LoVo (cell line): ENCODE results near the gene MTO1.
"Not testable (repeated sequence)": the region's sequence is repeated elsewhere in the genome, so short reads cannot be mapped to it uniquely, and the experiment has no call there.

ENCODE experiments used
- DNase-seq: peaks from one replicate; pipeline ENCODE4 v3.0.0-alpha.2; 2016; ENCODE audit warnings: low spot score

Gene MTO1

DNA sequence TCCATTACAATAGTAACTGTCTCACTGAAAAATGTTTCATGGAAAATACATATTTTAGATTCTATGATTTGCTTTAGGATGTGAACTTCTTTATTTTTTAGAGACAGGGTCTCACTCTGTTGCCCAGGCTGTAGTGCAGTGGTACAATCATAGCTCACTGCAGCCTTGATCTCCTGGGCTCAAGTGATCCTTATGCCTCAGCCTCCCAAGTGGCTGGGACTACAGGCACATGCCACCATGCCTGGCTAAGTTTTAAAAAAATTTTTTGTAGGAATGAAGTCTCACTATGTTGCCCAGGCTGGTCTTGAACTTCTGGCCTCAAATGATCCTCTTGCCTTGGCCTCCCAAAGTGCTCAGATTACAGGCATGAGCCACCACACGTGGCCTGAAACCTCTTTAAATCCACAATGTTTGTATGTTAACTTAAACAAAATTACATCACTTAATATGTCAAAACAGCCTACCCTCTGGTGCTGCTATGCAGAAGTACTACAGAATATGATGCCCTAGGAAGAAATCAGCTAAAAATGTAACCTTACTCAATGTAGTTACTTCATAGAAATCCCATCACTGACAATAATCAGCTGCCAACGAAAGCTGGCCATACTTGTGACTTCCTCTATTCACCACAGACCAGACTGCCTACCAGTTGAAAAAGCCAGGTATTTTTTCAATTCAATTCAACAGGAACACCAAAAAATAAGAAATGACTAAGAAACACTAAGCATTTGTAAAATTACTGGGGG, 41.7 kb downstream of the MTO1 start:
- DNase-seq: no peak

DNA sequence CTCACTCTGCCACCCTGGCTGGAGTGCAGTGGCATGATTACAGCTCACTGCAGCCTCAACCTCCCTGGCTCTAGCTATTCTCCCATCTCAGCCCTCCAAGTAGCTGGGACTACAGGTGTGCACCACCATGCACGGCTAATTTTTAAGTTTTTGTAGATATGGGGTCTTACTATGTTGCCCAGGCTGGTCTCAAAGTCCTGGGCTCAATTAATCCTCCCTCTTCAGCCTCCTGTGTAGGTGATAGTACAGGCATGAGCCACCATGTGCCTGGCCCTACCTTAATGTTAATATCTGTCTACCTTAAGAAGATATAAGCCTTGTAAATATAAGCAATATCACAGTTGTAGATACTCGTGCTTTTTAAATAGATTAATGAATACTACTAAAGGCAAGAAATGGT, 42.6 kb downstream of the MTO1 start:
- no peak for DNase-seq

DNA sequence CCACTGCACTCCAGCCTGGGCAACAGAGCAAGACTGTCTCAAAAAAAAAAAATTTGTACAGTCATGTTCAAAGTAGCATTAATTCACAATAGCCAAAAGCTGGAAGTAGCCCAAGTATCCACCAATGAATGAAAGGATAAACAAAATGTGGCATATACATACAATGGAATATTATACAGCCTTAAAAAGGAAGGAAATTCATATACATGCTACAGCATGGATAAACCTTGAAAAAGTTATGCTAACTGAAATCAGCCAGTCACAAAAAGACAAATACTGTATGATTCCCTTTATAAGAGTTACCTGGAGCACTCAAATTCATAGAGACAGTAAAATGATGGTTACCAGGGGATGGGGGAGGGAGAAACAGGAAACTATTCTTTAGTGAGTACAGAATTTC, 43.6 kb downstream of the MTO1 start:
- DNase-seq: no peak

DNA sequence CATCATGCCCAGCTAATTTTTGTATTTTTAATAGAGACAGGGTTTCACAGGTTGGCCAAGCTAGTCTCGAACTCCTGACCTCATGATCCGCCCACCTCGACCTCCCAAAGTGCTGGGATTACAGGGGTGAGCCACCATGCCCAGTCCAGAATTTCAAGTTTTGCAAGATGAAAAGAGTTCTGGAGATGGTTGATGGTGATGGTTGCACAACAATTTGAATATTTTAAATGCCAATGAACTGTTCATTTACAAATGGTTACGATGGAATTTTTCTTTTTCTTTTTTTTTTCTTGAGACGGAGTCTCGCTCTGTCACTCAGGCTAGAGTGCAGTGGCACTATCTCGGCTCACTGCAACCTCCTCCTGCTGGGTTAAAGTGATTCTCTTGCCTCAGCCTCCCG, 44.2 kb downstream of the MTO1 start:
- not testable (repeated sequence) for DNase-seq

DNA sequence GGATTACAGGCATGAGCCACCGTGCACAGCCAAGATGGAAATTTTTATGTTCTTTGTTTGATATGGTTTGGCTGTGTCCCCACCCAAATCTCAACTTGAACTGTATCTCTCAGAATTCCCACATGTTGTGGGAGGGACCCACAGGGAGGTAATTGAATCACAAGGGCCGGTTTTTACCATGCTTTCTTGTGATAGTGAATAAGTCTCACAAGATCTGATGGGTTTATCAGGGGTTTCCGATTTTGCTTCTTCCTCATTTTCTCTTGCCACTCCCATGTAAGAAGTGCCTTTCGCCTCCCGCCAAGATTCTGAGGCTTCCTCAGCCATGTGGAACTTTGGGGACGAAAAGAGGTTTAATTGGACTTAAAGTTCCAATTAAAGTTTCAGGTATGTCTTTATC, 44.7 kb downstream of the MTO1 start:
- DNase-seq: no peak

DNA sequence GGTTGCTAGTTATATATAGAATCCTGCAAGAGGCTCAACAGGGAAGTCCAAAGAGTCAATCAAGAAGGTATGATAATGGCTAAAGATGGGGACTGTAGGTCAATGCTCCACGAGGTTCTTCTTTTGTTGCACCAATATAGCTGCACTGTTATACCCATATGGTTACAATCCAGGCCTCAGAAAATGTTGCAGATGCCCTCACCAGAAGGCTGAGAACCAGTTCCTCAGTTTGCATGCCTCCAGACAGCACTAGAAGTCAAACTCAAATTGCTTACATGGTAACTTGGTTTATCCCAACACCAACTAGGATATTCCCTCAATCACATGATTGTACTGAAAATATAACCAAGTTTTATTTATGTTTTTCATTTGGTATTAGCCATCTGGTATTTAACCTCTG, 47.2 kb downstream of the MTO1 start:
- no peak for DNase-seq

DNA sequence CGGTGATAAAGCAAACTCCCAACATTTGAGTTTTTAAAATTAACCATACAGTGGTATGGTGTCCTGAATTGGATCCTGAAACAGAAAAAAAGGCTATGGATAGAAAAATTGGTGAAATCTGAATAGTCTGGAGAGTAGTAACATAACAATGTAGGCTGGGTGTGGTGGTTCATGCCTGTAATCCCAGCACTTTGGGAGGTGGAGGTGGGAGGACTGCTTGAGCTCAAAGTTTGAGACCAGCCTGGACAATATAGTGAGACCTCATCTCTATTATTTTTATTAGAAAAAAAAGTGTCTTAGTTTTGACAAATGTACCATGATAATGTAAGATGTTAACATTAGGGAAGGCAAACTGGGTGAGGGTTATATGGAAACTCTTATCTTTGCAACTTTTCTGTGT, 48.3 kb downstream of the MTO1 start:
- DNase-seq: no peak

DNA sequence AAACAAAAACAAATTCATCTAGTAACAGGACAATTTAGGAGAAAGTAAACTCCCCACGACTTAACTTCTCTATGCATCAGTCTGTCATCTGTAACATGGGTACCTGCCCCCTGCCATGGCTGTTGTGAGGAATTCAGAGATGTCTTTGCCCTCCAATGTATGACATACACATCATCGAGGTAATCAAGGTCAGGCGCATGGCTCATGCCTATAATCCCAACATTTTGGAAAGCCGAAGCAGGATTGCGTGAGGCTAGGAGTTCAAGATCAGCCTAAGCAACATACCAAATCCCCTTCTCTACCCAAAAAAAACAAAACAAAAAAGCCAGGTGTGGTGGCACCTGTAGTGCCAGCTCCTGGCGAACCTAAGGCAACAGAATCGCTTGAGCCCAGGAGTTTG, 50.3 kb downstream of the MTO1 start:
- DNase-seq: no peak

DNA sequence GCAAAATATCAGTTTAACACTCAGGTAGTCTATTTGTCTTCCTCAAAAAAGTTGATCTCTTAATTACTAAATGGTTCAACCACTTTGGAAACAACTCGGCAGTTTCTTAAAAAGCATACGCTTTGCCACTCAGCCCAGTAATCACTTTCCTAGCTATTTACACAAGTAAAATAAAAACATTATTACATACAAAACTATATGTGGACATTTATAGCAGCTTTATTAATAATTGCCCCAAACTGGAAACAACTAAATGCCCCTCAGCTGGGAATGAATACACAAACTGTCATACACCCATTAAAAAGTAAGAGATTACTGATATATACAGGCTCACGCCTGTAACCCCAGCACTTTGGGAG, 51.9 kb downstream of the MTO1 start:
- no peak for DNase-seq

DNA sequence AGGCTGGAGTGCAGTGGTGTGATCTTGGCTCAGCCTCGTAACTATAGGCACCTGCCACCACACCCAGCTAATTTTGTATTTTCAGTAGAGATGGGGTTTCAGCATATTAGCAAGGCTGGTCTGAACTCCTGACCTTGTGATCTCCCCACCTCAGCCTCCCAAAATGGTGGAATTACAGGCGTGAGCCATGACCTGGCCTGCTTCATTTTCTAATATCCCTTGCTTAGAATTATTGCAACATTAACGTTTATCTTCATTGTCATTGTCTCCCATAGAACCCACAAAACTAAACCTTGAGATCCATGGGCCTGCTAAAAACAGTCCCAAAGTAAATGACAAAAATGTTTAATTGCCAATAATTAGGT, 53.2 kb downstream of the MTO1 start:
- DNase-seq: no peak

DNA sequence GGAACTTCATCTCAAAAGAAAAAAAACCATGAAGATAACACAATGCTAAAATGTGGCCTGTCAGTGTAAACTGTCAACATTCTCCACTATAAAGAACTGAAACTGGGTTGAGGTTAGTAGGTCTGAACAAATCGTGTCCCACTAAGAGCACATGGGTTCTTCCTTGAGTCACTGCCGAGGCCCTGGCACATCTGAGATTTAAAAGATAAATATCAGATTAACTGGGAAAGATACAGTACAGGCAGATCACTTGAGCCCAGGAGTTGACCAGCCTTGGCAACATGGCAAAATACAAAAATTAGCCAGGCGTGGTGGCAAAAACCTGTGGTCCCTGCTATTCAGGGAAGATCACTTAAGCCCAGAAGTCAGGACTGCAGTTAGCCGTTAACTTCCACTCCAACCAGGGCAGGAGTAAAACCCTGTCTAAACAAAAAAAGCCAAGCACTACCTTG, 53.7 kb downstream of the MTO1 start:
- DNase-seq: peak; percentile 41

DNA sequence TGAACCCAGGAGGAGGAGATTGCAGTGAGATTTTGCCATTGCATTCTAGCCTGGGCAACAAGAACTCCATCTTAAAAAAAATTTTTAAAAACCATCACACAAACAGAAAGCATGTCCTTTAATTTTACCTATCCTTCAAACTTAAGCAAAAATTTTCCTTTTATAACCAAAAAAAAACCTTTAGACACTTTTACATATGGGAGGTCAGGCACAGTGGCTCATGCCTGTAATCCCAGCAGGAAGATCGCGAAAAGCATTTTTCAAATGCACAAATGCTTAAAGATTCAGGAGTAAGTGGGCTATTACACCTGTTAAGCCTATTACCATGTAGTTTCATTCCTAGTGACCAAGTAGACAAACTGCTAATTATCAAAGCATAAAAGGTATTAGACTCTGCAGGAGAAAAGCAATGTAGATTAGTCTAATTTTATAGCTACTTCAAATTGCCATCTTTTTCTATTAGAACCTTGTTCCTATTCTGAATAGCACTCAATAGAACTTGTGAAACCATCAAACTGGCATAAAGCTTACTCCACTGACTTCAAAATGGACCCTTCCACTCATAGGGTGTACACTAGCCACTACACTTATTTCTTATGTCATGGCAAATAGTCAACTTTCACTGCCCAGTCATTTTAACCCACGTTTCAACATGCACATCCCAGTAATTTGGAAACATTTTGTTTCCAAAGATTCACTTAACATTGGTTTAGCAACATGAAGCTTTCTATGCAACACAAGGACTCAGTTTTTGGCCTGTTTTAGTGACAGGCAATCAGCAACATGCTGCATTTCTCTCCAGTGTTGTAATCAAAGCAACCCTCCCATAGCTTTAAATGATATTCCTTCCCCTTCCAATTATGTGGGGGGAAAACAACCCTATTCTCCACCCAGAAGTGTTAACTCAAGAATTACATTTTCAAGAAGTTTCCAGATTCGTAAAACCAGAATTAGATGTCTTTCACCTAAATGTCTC, 55.3 kb downstream of the MTO1 start:
- peak; percentile 50 for DNase-seq

DNA sequence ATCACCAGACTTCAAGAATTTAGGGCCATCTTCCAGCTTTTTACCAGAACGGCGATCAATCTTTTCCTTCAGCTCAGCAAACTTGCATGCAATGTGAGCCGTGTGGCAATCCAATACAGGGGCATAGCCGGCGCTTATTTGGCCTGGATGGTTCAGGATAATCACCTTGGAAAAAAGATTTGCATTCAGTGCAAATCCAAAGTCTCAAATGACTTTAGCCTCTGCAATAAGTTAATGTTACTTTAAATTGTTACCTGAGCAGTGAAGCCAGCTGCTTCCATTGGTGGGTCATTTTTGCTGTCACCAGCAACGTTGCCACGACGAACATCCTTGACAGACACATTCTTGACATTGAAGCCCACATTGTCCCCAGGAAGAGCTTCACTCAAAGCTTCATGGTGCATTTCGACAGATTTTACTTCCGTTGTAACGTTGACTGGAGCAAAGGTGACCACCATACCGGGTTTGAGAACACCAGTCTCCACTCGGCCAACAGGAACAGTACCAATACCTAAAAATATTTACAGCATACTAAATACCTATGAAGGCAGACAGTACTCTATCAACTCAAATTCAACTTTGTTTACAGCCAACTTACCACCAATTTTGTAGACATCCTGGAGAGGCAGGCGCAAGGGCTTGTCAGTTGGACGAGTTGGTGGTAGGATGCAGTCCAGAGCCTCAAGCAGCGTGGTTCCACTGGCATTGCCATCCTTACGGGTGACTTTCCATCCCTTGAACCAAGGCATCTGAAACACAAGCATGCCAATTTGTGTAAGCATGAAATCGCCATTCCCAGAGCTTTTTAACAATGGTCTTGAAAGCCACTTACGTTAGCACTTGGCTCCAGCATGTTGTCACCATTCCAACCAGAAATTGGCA, 56.8 kb downstream of the MTO1 start:
- not testable (repeated sequence) for DNase-seq

DNA sequence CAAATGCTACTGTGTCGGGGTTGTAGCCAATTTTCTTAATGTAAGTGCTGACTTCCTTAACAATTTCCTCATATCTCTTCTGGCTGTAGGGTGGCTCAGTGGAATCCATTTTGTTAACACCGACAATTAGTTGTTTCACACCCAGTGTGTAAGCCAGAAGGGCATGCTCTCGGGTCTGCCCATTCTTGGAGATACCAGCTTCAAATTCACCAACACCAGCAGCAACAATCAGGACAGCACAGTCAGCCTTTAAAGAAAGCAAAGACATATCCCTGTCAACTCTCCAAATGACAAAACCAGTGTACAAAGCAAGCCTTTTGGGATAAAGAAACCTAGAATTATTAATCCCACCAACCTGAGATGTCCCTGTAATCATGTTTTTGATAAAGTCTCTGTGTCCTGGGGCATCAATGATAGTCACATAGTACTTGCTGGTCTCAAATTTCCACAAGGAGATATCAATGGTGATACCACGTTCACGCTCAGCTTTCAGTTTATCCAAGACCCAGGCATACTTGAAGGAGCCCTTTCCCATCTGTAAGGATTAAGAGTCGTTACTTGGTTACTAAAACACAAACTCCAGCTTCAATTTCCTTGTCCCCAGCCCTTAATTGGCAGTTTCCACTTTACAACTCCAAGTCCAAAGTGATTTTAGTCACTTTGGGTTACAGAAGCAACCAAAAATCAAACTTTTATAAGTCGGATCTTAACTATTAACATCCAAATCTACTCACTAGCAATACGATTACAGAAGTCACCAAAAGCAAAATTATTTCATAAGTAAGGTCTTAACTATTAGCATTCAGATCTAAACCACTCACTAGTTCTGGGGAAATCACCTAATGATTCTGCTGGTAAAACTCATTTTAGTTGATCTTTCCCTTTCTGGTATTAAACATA, 57.7 kb downstream of the MTO1 start:
- DNase-seq: not testable (repeated sequence)

DNA sequence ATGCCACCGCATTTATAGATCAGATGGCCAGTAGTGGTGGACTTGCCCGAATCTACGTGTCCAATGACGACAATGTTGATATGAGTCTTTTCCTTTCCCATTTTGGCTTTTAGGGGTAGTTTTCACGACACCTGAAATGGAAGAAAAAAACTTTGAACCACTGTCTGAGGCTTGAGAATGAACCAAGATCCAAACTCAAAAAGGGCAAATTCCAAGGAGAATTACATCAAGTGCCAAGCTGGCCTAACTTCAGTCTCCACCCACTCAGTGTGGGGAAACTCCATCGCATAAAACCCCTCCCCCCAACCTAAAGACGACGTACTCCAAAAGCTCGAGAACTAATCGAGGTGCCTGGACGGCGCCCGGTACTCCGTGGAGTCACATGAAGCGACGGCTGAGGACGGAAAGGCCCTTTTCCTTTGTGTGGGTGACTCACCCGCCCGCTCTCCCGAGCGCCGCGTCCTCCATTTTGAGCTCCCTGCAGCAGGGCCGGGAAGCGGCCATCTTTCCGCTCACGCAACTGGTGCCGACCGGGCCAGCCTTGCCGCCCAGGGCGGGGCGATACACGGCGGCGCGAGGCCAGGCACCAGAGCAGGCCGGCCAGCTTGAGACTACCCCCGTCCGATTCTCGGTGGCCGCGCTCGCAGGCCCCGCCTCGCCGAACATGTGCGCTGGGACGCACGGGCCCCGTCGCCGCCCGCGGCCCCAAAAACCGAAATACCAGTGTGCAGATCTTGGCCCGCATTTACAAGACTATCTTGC, 58.6 kb downstream of the MTO1 start:
- peak; percentile 68 for DNase-seq

DNA sequence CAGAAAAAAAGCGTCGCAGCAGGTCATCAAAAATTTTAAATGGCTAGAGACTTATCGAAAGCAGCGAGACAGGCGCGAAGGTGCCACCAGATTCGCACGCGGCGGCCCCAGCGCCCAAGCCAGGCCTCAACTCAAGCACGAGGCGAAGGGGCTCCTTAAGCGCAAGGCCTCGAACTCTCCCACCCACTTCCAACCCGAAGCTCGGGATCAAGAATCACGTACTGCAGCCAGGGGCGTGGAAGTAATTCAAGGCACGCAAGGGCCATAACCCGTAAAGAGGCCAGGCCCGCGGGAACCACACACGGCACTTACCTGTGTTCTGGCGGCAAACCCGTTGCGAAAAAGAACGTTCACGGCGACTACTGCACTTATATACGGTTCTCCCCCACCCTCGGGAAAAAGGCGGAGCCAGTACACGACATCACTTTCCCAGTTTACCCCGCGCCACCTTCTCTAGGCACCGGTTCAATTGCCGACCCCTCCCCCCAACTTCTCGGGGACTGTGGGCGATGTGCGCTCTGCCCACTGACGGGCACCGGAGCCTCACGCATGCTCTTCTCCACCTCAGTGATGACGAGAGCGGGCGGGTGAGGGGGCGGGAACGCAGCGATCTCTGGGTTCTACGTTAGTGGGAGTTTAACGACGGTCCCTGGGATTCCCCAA, 59.3 kb downstream of the MTO1 start, which contains the start of gene EEF1A1:
Gene EEF1A1 (minus strand): TSS at position 345 of the 663 bp plus-strand sequence. CDS start 1,006 bp downstream, outside the sequence.
- DNase-seq: peak; percentile 99

DNA sequence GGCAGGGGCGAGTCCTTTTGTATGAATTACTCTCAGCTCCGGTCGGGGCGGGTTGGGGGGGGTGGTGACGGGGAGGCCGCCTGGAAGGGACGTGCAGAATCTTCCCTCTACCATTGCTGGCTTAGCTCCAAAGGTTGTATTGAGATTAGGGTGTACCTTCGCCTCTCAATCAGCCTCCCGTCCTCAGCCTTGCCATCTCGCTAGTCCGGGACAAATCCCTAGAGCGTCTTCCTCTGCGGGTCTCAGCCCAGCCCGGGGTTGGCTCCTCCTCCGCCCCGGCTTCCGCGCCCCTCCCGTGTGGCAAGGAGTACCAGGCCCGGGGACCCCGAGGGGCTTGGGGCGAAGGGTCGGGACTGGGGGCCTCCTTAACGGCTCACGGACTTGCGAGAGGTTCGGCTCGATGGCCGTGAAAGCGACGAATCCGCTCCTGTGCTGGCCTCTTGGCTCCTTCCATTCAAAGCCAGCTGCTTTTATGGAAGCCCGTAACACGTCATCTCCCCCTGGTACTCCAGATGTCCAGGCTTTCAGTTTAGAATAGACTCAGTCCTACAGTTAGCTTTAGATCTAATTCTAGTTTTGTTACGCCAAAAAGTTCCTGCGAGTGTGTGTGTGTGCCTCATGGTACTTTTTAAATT, 59.9 kb downstream of the MTO1 start:
- peak; percentile 75 for DNase-seq

DNA sequence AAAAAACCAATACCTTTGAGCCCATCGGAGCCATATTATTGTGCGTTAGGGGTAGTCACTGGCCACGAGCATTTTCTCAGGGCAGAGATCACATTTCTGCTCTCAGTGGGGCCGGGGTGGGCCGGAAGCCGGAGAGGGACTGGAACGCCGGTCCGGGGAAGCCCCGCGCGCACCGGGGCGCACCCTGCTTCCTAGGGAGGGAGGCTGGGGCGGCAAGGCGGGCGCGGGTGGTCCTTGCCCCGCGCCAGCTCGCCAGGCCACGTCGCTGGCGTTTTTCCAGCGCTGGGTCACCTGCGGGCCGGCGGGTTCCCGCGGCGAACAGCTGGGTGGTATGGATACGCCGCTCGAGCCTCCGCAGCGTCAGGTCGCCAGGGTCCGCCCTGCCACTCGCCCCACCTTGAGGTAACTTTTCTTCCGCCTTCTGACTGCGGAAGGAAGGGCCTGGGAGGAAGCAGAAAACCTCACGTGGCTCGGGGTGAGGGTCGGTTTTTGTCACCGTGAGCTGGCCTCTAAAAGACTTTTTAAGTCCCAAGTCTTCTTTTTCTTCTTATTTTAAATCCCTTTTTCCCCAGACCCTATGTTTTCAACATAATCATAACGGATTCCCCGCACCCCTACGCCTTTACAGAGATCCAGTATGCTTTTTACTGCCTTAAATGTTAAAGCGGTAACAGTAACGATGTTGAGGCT, 62.0 kb downstream of the MTO1 start:
- DNase-seq: peak; percentile 92
